Activated T-helper 1 cell treated with anti-CD3 and anti-CD28 coated beads, Interleukin-12 subunit alpha, Interleukin-12 subunit beta, Interleukin-2, Interleukin-4 antibody, amounts not matched to agents 30 ng/mL and 10 ng/mL and 1 ng/mL, durations not matched to agents 14 hours and 24 hours and 36 hours (primary cell): ENCODE measurements around the gene SP100. TPM values are rescaled to one million over a fixed set of nuclear protein-coding genes. Genes with fewer than 3 reads are reported as not detected.
A peak's percentile ranks its signal among the peaks of the same experiment; 100 is the strongest.

Experiments
- DNase-seq: peaks from one replicate; pipeline ENCODE4 v3.0.0; 2021; ENCODE audit warnings: low spot score
- H3K27ac Mint-ChIP-seq: one replicate; pipeline ENCODE4 v1.8.0; 2021; ENCODE audit warnings: mild to moderate bottlenecking, mixed read lengths
- H3K27me3 Mint-ChIP-seq: one replicate; pipeline ENCODE4 v1.8.0; 2022; ENCODE audit warnings: mild to moderate bottlenecking, moderate library complexity, mixed read lengths; ENCODE audit not compliant: insufficient read depth
- H3K36me3 Mint-ChIP-seq: one replicate; pipeline ENCODE4 v1.8.0; 2021; ENCODE audit warnings: low read depth, mixed read lengths
- H3K4me1 Mint-ChIP-seq: one replicate; pipeline ENCODE4 v1.8.0; 2021; ENCODE audit warnings: low read depth, mixed read lengths
- H3K4me3 Mint-ChIP-seq: one replicate; pipeline ENCODE4 v1.8.0; 2021; ENCODE audit warnings: mild to moderate bottlenecking, moderate library complexity, mixed read lengths
- H3K9me3 Mint-ChIP-seq: one replicate; pipeline ENCODE4 v1.8.0; 2021; ENCODE audit warnings: mixed read lengths
- intact Hi-C: fragments of 100-400 bp; cut with micrococcal nuclease; formaldehyde crosslinking; loops from one replicate; pipeline ENCODE4 v1.15.1; 2024
- total RNA-seq: library from RNA; stranded (reverse); gene quantifications from 2 replicates; pipeline ENCODE4 v1.2.3, GENCODE V29; 2022

The SP100 gene
- total RNA-seq, 1 donor from 2014 or later, result 171 TPM

GRCh38 chr2:230582851-230583283 is 166.9 kb downstream of the SP100 start:
- intact Hi-C loops, result loop anchor here (1.0 to 2.0 kb wide), 8 partner anchors 8 to 329 kb away; no protein-coding TSS in a partner anchor
- peak overlapping the region; percentile 24 for H3K4me3 Mint-ChIP-seq
- H3K36me3 Mint-ChIP-seq, result peaks cover 9% of the 10 kb centered on the region
- no peaks in the 10 kb centered on the region for H3K27me3 Mint-ChIP-seq
- H3K27ac Mint-ChIP-seq, result peak overlapping the region; percentile 62
- no peak for DNase-seq
- peaks cover 15% of the 10 kb centered on the region for H3K9me3 Mint-ChIP-seq
- peaks cover 27% of the 10 kb centered on the region for H3K4me1 Mint-ChIP-seq

DNA sequence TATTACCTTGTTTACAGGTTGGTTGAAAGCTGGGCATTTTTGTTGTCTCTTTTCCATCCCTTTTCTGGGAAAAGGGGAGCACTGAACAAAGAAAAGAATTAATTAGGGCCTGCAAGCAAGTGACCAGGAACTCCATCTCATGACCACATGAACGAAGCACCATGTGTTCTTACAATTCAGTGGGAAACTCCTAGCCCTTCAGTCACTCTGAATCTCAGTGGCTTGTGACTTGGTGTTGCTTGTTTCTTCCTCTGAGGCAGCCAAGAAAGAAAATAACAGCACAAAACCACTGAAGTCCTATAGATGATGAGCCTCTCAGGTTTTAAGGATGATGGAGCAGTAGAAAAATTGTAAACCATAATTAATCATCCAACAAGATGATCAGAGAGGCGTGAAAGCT is 167.6 kb downstream of the SP100 start:
- no peak for DNase-seq
- peak overlapping the region; percentile 62 for H3K27ac Mint-ChIP-seq
- peaks cover 15% of the 10 kb centered on the region for H3K9me3 Mint-ChIP-seq
- peaks cover 9% of the 10 kb centered on the region for H3K36me3 Mint-ChIP-seq
- intact Hi-C loops, result loop anchor here (1.0 to 2.0 kb wide), 7 partner anchors 8 to 76 kb away; no protein-coding TSS in a partner anchor
- no peaks in the 10 kb centered on the region for H3K27me3 Mint-ChIP-seq
- H3K4me1 Mint-ChIP-seq, result peaks cover 32% of the 10 kb centered on the region
- peak overlapping the region; percentile 24 for H3K4me3 Mint-ChIP-seq

GRCh38 chr2:230586328-230586982 is 170.5 kb downstream of the SP100 start:
- intact Hi-C loops, result no loop called here
- peaks cover 28% of the 10 kb centered on the region for H3K9me3 Mint-ChIP-seq
- H3K4me1 Mint-ChIP-seq, result peaks cover 59% of the 10 kb centered on the region
- peaks cover 11% of the 10 kb centered on the region for H3K36me3 Mint-ChIP-seq
- no peak overlapping the region for H3K27ac Mint-ChIP-seq
- DNase-seq, result no peak
- no peaks in the 10 kb centered on the region for H3K27me3 Mint-ChIP-seq
- H3K4me3 Mint-ChIP-seq, result no peak overlapping the region

DNA sequence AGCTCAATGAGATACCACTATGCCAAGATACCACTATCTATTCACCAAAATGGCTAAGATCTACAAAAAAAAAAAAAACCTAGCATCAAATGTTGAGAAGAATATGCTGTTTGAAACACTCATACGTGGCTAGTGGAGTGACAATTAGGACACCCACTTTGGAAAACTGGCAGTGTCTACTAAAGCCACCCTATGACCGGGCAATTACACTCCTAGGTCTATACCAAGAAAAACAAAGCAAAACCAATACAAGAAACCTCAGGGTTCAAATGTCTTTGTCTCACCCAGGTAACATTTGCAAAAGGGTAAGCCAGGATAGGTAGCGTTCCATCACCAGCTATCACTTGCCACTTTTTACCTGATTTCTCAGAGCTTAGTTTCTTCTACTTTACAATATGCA is 173.0 kb downstream of the SP100 start:
- no peak for DNase-seq
- H3K4me3 Mint-ChIP-seq, result no peak overlapping the region
- peaks cover 18% of the 10 kb centered on the region for H3K9me3 Mint-ChIP-seq
- intact Hi-C loops, result no loop called here
- no peak overlapping the region for H3K27ac Mint-ChIP-seq
- peaks cover 61% of the 10 kb centered on the region for H3K4me1 Mint-ChIP-seq
- no peaks in the 10 kb centered on the region for H3K27me3 Mint-ChIP-seq
- H3K36me3 Mint-ChIP-seq, result peaks cover 9% of the 10 kb centered on the region

- Mint-ChIP-seq H3K36me3 (peaks cover 9% of the 10 kb centered on the region), H3K4me3 (no peak overlapping the region), H3K27me3 (no peaks in the 10 kb centered on the region), H3K27ac (peak overlapping the region; percentile 72), H3K9me3 (peaks cover 18% of the 10 kb centered on the region), H3K4me1 (peaks cover 62% of the 10 kb centered on the region)
- no peak for DNase-seq
- intact Hi-C loops, result no loop called here
Observed at GRCh38 chr2:230589497-230590015, 173.6 kb downstream of the SP100 start.

DNA sequence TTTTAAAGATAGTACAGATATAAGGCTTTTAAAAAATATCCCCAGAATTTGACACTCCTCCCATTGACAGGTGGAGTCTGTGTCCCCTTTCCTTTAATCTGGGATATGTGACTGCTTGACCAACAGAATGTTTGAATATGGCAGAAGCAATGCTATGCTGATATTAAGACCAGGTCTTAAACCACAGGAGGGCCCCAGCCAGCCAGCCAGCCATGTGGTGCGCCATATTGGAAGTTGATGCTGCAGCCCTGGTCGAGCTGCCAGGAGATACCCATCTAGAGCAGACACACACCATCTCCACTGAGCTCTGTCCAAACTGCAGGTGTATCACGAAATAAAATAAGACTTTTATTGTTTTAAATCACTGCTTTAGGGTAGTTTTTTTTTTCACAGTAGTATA is 174.3 kb downstream of the SP100 start:
- intact Hi-C loops, result no loop called here
- H3K4me1 Mint-ChIP-seq, result peaks cover 64% of the 10 kb centered on the region
- H3K27me3 Mint-ChIP-seq, result no peaks in the 10 kb centered on the region
- peaks cover 15% of the 10 kb centered on the region for H3K9me3 Mint-ChIP-seq
- peaks cover 10% of the 10 kb centered on the region for H3K36me3 Mint-ChIP-seq
- H3K4me3 Mint-ChIP-seq, result no peak overlapping the region
- no peak overlapping the region for H3K27ac Mint-ChIP-seq
- no peak for DNase-seq

DNA sequence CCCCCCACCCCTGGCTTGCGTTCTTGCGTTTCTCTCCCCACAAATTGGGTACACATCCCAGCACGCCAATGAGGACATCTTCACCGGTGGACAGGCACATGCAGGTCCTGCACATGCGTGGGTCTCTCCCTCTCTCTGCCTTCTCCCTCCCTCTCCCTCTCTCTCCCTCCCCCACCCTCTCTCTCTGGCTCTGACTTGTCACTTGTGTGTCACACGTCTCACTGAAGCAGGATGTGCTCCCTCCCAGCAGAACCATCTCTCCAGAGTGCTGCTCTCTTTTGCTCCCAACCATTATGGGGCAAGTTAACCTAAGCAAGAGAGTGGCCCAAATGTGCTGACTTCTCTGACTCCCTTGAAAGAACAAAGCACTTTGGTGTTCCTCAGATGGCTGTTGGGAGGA is 175.8 kb downstream of the SP100 start:
- Mint-ChIP-seq H3K9me3 (peaks cover 26% of the 10 kb centered on the region), H3K4me1 (peaks cover 79% of the 10 kb centered on the region), H3K27me3 (no peaks in the 10 kb centered on the region), H3K36me3 (peaks cover 18% of the 10 kb centered on the region), H3K4me3 (no peak overlapping the region), H3K27ac (peak overlapping the region; percentile 76)
- intact Hi-C loops, result loop anchor here (1.0 kb wide), 1 partner anchor 9 kb away; no protein-coding TSS in a partner anchor
- DNase-seq, result no peak

GRCh38 chr2:230592775-230593174 is 176.8 kb downstream of the SP100 start:
- Mint-ChIP-seq H3K4me3 (no peak overlapping the region), H3K36me3 (peaks cover 17% of the 10 kb centered on the region), H3K9me3 (peaks cover 26% of the 10 kb centered on the region), H3K27me3 (no peaks in the 10 kb centered on the region), H3K4me1 (peaks cover 88% of the 10 kb centered on the region), H3K27ac (peak overlapping the region; percentile 80)
- intact Hi-C loops, result no loop called here
- DNase-seq, result no peak

Other genes with a start within 250 kb of the SP100 start
- 141 and 142 TPM in 2 replicates for gene SP110, start 196.2 kb upstream of the SP100 start, total RNA-seq
- 235 and 243 TPM in 2 replicates for gene SP140, start 190.5 kb upstream of the SP100 start, total RNA-seq
- gene SP140L, start 89.0 kb upstream of the SP100 start, total RNA-seq, result 57.4 and 57.8 TPM in 2 replicates